ENCODE data around the gene PICK1.

The PICK1 gene

GRCh38 chr22:38056969-38057891, at the start of gene PICK1:
Gene PICK1 (plus strand): TSS chr22:38057404. CDS start chr22:38057810, 406 bp downstream.
- peak; percentile 75 to 77 for DNase-seq

GRCh38 chr22:38009000-38009806, 48.0 kb upstream of the PICK1 start:
- DNase-seq, result no peak

GRCh38 chr22:38012604-38013072, 44.6 kb upstream of the PICK1 start:
- DNase-seq, result no peak

GRCh38 chr22:38014083-38014482, 43.1 kb upstream of the PICK1 start:
- DNase-seq, result no peak

GRCh38 chr22:38016182-38017151, 40.7 kb upstream of the PICK1 start:
- DNase-seq, result no peak

GRCh38 chr22:38017272-38017920, 39.8 kb upstream of the PICK1 start:
- no peak for DNase-seq

- no peak for DNase-seq
These were observed 39.0 kb upstream of the PICK1 start for GRCh38 chr22:38017939-38018885.

GRCh38 chr22:38018938-38019827, 38.0 kb upstream of the PICK1 start:
- no peak for DNase-seq

- no peak for DNase-seq
These were observed 36.0 kb upstream of the PICK1 start for GRCh38 chr22:38021206-38021605.

GRCh38 chr22:38023045-38023444, 34.2 kb upstream of the PICK1 start:
- no peak for DNase-seq

GRCh38 chr22:38025514-38025913, 31.7 kb upstream of the PICK1 start:
- DNase-seq, result no peak

- DNase-seq, result no peak
These were observed 30.8 kb upstream of the PICK1 start for GRCh38 chr22:38026130-38027111.

- no peak for DNase-seq
These were observed 29.7 kb upstream of the PICK1 start for GRCh38 chr22:38027487-38027886.

GRCh38 chr22:38028344-38029130, 28.7 kb upstream of the PICK1 start:
- no peak for DNase-seq

GRCh38 chr22:38029370-38029769, 27.8 kb upstream of the PICK1 start:
- no peak for DNase-seq

GRCh38 chr22:38029901-38030300, 27.3 kb upstream of the PICK1 start:
- DNase-seq, result no peak
